SK-N-SH (cell line): ENCODE results near the gene FNDC1. TPM values are rescaled to one million over a fixed set of nuclear protein-coding genes. Genes with fewer than 3 reads are reported as not detected.

Experiments
- CTCF ChIA-PET: fragments of 300-600, 350-600 bp; formaldehyde crosslinking; extraction: SDS; loops from one replicate; lab custom pipeline; 2021; lab: Yijun Ruan, JAX
- POLR2A ChIA-PET: fragments of 350-600 bp; sonication (Branson Sonifier 250); formaldehyde crosslinking; extraction: SDS; loops from one replicate; lab custom pipeline; 2020; ENCODE audit warnings: antibody characterized with exemption, inconsistent platforms; lab: Yijun Ruan, JAX
- DNase-seq: peaks from one replicate; pipeline ENCODE4 v3.0.0; 2012
- H2AFZ ChIP-seq: fragments of 200-600 bp; sonication (generic); 2 replicates; pipeline ENCODE4 v1.8.1; 2016; ENCODE audit warnings: antibody characterized with exemption, mild to moderate bottlenecking, low read depth
- H3F3A ChIP-seq: fragments of 200-600 bp; sonication (generic); replicated peaks from 2 replicates; pipeline ENCODE3; 2016; ENCODE audit warnings: antibody characterized with exemption, mild to moderate bottlenecking; ENCODE audit not compliant: insufficient read depth
- H3K27ac ChIP-seq, 2 experiments: fragments of 200-500 bp in 1 of 2; fragments of 200-600 bp in 1 of 2; sonication (Bioruptor generic) in 1 of 2; sonication (generic), shearing (Covaris generic) in 1 of 2; 2 replicates each; pipeline versions ENCODE4 v1.5.1 to v1.6.1; 2014 to 2016; ENCODE audit warnings: low read depth in 2 of 2, inconsistent platforms in 1 of 2, low read length in 1 of 2, mild to moderate bottlenecking in 1 of 2, mixed read lengths in 1 of 2
- H3K27me3 ChIP-seq: fragments of 200-600 bp; sonication (generic), shearing (Covaris generic); 2 replicates; pipeline ENCODE4 v1.6.1; 2016; ENCODE audit warnings: mixed run types; ENCODE audit not compliant: insufficient read depth
- H3K36me3 ChIP-seq, 2 experiments: fragments of 200-500 bp in 1 of 2; fragments of 200-600 bp in 1 of 2; sonication (Bioruptor generic) in 1 of 2; sonication (generic) in 1 of 2; replicated peaks in 1 of 2; 2 replicates each; pipeline versions ENCODE3 to v1.5.1; 2014 to 2016; ENCODE audit warnings: low read length in 1 of 2, mild to moderate bottlenecking in 1 of 2; ENCODE audit not compliant: insufficient read depth in 2 of 2, control insufficient read depth in 1 of 2
- H3K4me1 ChIP-seq, 2 experiments: fragments of 200-500 bp in 1 of 2; fragments of 200-600 bp in 1 of 2; sonication (Bioruptor generic) in 1 of 2; sonication (generic), shearing (Covaris generic) in 1 of 2; 2 replicates each; pipeline versions ENCODE4 v1.5.1 to v1.6.1; 2014 to 2016; ENCODE audit warnings: low read depth in 1 of 2, low read length in 1 of 2, mixed run types in 1 of 2; ENCODE audit not compliant: insufficient read depth in 2 of 2, control insufficient read depth in 1 of 2
- H3K4me2 ChIP-seq: fragments of 200-600 bp; sonication (generic), shearing (Covaris generic); 2 replicates; pipeline ENCODE4 v1.6.1; 2017; ENCODE audit warnings: mixed run types
- H3K4me3 ChIP-seq, 2 experiments: fragments of 200-500 bp in 1 of 2; fragments of 200-600 bp in 1 of 2; sonication (Bioruptor generic) in 1 of 2; sonication (generic), shearing (Covaris generic) in 1 of 2; 2 replicates each; pipeline versions ENCODE4 v1.5.1 to v1.8.1; 2014 to 2016; ENCODE audit warnings: low read depth in 2 of 2, inconsistent platforms in 1 of 2, low read length in 1 of 2, mild to moderate bottlenecking in 1 of 2, mixed read lengths in 1 of 2, moderate library complexity in 1 of 2
- H3K79me2 ChIP-seq: fragments of 200-600 bp; sonication (generic); 2 replicates; pipeline ENCODE4 v1.8.1; 2017; ENCODE audit warnings: mild to moderate bottlenecking; ENCODE audit not compliant: insufficient read depth
- H3K9ac ChIP-seq: fragments of 200-600 bp; sonication (generic); 2 replicates; pipeline ENCODE4 v1.6.1; 2017; ENCODE audit warnings: mixed run types
- H3K9me2 ChIP-seq: fragments of 200-600 bp; sonication (generic); 2 replicates; pipeline ENCODE4 v1.6.1; 2017; ENCODE audit warnings: mixed run types
- H3K9me3 ChIP-seq: fragments of 200-600 bp; sonication (generic); 2 replicates; pipeline ENCODE4 v1.6.1; 2017; ENCODE audit warnings: mixed run types, mild to moderate bottlenecking, moderate library complexity
- H4K20me1 ChIP-seq: fragments of 200-600 bp; sonication (generic); 2 replicates; pipeline ENCODE4 v1.6.1; 2017; ENCODE audit warnings: mild to moderate bottlenecking, mixed run types; ENCODE audit not compliant: insufficient read depth
- CHD2 ChIP-seq: fragments of 150-350 bp; IDR thresholded peaks from 2 replicates; pipeline ENCODE4 v1.6.1; 2018; ENCODE audit warnings: low read length; ENCODE audit not compliant: partially characterized antibody
- CTCF ChIP-seq: fragments of 200-600 bp; sonication (generic); IDR thresholded peaks from 2 replicates; pipeline ENCODE4 v1.6.1; 2017; ENCODE audit warnings: antibody characterized with exemption, mild to moderate bottlenecking, moderate library complexity
- ELF1 ChIP-seq: IDR thresholded peaks from 2 replicates; pipeline ENCODE4 v1.4.0; 2012
- EZH2phosphoT487 ChIP-seq: fragments of 200-600 bp; sonication (generic); IDR thresholded peaks from 2 replicates; pipeline ENCODE4 v1.6.1; 2017; ENCODE audit warnings: low read depth, mixed run types, mild to moderate bottlenecking, antibody characterized with exemption, moderate library complexity, borderline replicate concordance
- GABPA ChIP-seq: IDR thresholded peaks from 2 replicates; pipeline ENCODE4 v1.4.0; 2012; ENCODE audit warnings: low read depth, mild to moderate bottlenecking
- GATA2 ChIP-seq: sonication (generic); formaldehyde crosslinking; IDR thresholded peaks from 2 replicates; pipeline ENCODE4 v1.5.0; 2020; ENCODE audit warnings: mild to moderate bottlenecking, missing genetic modification reagents
- IRF3 ChIP-seq: fragments of 150-350 bp; IDR thresholded peaks from 2 replicates; pipeline ENCODE4 v1.6.1; 2016; ENCODE audit warnings: mild to moderate bottlenecking, low read depth, low read length
- JUND ChIP-seq: IDR thresholded peaks from 2 replicates; pipeline ENCODE4 v1.4.0; 2012
- MAX ChIP-seq: IDR thresholded peaks from 2 replicates; pipeline ENCODE4 v1.4.0; 2012; ENCODE audit warnings: low read depth
- MEF2A ChIP-seq: IDR thresholded peaks from 2 replicates; pipeline ENCODE4 v1.4.0; 2012; ENCODE audit warnings: low read depth, borderline replicate concordance
- MXI1 ChIP-seq: IDR thresholded peaks from 2 replicates; pipeline ENCODE4 v1.6.1; 2012; ENCODE audit warnings: mild to moderate bottlenecking, low read depth, low read length, improper control_type of control experiment
- NFIC ChIP-seq: IDR thresholded peaks from 2 replicates; pipeline ENCODE4 v1.4.0; 2012; ENCODE audit warnings: borderline replicate concordance
- NRF1 ChIP-seq: IDR thresholded peaks from 2 replicates; pipeline ENCODE4 v1.6.1; 2012; ENCODE audit warnings: low read depth, mild to moderate bottlenecking, low read length
- PBX3 ChIP-seq: IDR thresholded peaks from 2 replicates; pipeline ENCODE4; 2012
- POLR2AphosphoS5 ChIP-seq: IDR thresholded peaks from 2 replicates; pipeline ENCODE4 v1.6.1; 2012; ENCODE audit warnings: low read depth, low read length
- RAD21 ChIP-seq: IDR thresholded peaks from 2 replicates; pipeline ENCODE4 v1.6.1; 2012; ENCODE audit warnings: mild to moderate bottlenecking, low read length
- RCOR1 ChIP-seq: fragments of 150-350 bp; IDR thresholded peaks from 2 replicates; pipeline ENCODE4 v1.6.1; 2017; ENCODE audit warnings: antibody characterized with exemption, low read length
- RFX5 ChIP-seq: IDR thresholded peaks from 2 replicates; pipeline ENCODE4 v1.6.1; 2012; ENCODE audit warnings: mild to moderate bottlenecking, improper control_type of control experiment, low read length
- RXRA ChIP-seq: IDR thresholded peaks from 2 replicates; pipeline ENCODE4 v1.4.0; 2012; ENCODE audit warnings: low read depth, mild to moderate bottlenecking, borderline replicate concordance
- SMC3 ChIP-seq: IDR thresholded peaks from 2 replicates; pipeline ENCODE4 v1.6.1; 2012; ENCODE audit warnings: low read depth, low read length, improper control_type of control experiment
- TAF1 ChIP-seq: IDR thresholded peaks from 2 replicates; pipeline ENCODE4 v1.6.1; 2012; ENCODE audit warnings: low read depth, mild to moderate bottlenecking, low read length, moderate library complexity, borderline replicate concordance
- USF1 ChIP-seq: IDR thresholded peaks from 2 replicates; pipeline ENCODE4 v1.4.0; 2012; ENCODE audit warnings: low read depth, borderline replicate concordance
- ZBTB33 ChIP-seq: IDR thresholded peaks from 2 replicates; pipeline ENCODE4 v1.4.0; 2012; ENCODE audit warnings: low read depth, borderline replicate concordance
- WGBS: methylation state at CpG from one replicate; pipeline ENCODE4 v1.1.6; 2017; ENCODE audit warnings: low lambda C conversion rate; 5-methylcytosine and 5-hydroxymethylcytosine counted together
- polyA plus RNA-seq, 3 experiments: library from polyadenylated mRNA; depleted of rRNA; stranded (reverse); fragments of >200 nt; gene quantifications; 2 replicates each; pipeline ENCODE4 v1.2.3, GENCODE V29; 2012

FNDC1 gene
- polyA plus RNA-seq, 1 of the 3 experiments (the other 2 are of a cell fraction) = not detected

- no peak overlapping the region for H3K27ac ChIP-seq
- H3K4me2 ChIP-seq = no peak overlapping the region
- no peaks in the 10 kb centered on the region for H3K36me3 ChIP-seq
- H3K27me3 ChIP-seq = no peaks in the 10 kb centered on the region; the same call in 1 of the 2 replicates
- no peaks in the 10 kb centered on the region for H4K20me1 ChIP-seq
- no peaks in the 10 kb centered on the region for H3K9me3 ChIP-seq
- no peaks in the 10 kb centered on the region for H3F3A ChIP-seq
- no peak overlapping the region for H3K4me3 ChIP-seq
- TF ChIP-seq SMC3 = no peak
- TF ChIP-seq MAX = no peak
- TF ChIP-seq CHD2 = no peak
- TF ChIP-seq ELF1 = no peak
- TF ChIP-seq RFX5 = no peak
- TF ChIP-seq PBX3 = no peak
- no peak for TF ChIP-seq JUND
- no peak for TF ChIP-seq RCOR1
- TF ChIP-seq USF1 = no peak
- TF ChIP-seq GATA2 = no peak
- TF ChIP-seq ZBTB33 = no peak
- no peak for TF ChIP-seq NFIC
- no peak for TF ChIP-seq EZH2phosphoT487
- TF ChIP-seq MXI1 = no peak
- no peak for TF ChIP-seq GABPA
- no peaks in the 10 kb centered on the region for H3K9me2 ChIP-seq
- no peak overlapping the region for H3K9ac ChIP-seq
- peaks cover 0 to 3% of the 10 kb centered on the region in 2 experiments; a peak in 1 of 4 replicates for H3K4me1 ChIP-seq
- H3K79me2 ChIP-seq = no peaks in the 10 kb centered on the region
- CTCF ChIA-PET = interaction anchor here (0.8 to 4.3 kb wide), 9 partner anchors 19 to 120 kb away, joined by 3 to 19 read pairs (median 3); partner anchors contain the start of gene TAGAP
- WGBS = 67% methylated on average over 15 of the region's 30 CpGs
- H2AFZ ChIP-seq = no peak overlapping the region
- POLR2A ChIA-PET = no interaction called here
- DNase-seq = no peak
These were observed 40.2 kb upstream of the FNDC1 start for GRCh38 chr6:159128978-159129377.

GRCh38 chr6:159130846-159131245, 38.4 kb upstream of the FNDC1 start:
- Histone ChIP-seq H3K9ac (no peak overlapping the region), H3K79me2 (no peaks in the 10 kb centered on the region), H3K9me2 (no peaks in the 10 kb centered on the region), H4K20me1 (no peaks in the 10 kb centered on the region), H3K4me2 (no peak overlapping the region), H3K36me3 (no peaks in the 10 kb centered on the region), H2AFZ (no peak overlapping the region), H3K27me3 (no peaks in the 10 kb centered on the region; the same call in 1 of the 2 replicates), H3K4me3 (no peak overlapping the region), H3K27ac (no peak overlapping the region), H3F3A (no peaks in the 10 kb centered on the region), H3K4me1 (peaks cover 0 to 3% of the 10 kb centered on the region in 2 experiments; a peak in 1 of 4 replicates), H3K9me3 (no peaks in the 10 kb centered on the region)
- POLR2A ChIA-PET = no interaction called here
- CTCF ChIA-PET = interaction anchor here (0.9 to 4.3 kb wide), 2 partner anchors 27 to 37 kb away, joined by 3 to 19 read pairs; no protein-coding TSS in a partner anchor
- no peak for DNase-seq
- WGBS = 63% methylated on average over 8 of the region's 11 CpGs
- TF ChIP-seq EZH2phosphoT487 = no peak
- TF ChIP-seq IRF3 = no peak
- no peak for TF ChIP-seq JUND
- TF ChIP-seq CTCF = no peak
- TF ChIP-seq POLR2AphosphoS5 = no peak
- TF ChIP-seq TAF1 = no peak
- no peak for TF ChIP-seq RXRA
- no peak for TF ChIP-seq MEF2A
- no peak for TF ChIP-seq NFIC
- no peak for TF ChIP-seq CHD2
- TF ChIP-seq RAD21 = no peak
- no peak for TF ChIP-seq NRF1
